ENCODE measurements around the gene SOD3.

Gene SOD3

DNA sequence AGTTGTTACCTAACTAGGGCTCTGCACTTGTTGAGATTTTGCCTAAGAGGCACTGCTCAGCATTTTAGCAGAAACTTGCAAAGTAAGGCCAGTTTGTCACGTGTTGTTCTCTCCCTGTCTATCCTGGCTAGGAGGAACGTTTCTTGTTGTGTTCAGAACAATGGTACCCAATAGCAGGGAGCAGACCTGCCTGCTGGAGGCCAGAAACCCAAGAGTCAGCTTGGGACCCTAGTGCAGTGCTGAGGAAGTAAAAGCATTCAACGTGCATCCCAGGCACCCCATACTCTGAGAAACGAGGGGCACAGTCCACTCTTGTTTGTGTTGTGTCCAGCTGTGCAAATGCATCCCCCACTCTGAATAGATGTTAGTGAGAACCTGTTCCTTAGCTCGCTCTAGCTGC is 42.4 kb downstream of the SOD3 start:
- H3K4me3 ChIP-seq (replicated peaks; ENCODE audit: low read depth, low read length): no peak overlapping the region
- no peak for TF ChIP-seq CTCF (IDR thresholded peaks at IDR 0.05; ENCODE audit: low read length, missing control alignments)
- no peak for DNase-seq (ENCODE audit: low read depth)

DNA sequence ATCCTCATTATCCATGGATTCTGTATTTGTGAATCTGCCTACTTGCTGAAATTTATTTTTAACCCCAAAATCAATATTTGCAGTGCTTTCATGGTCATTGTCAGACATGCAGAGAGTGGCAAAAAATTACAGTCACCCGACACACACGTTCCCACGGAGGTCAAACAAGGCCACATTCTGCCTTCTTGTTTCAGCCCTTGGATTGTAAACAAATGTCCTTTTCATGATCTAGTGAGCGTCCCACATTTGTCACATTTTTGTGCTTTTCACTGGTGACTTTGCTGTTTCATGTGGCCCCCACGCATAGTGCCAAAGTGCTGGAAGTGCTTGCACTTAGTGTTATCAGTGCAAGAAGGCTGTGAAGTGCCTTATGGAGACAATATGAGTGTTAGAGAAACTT is 45.0 kb downstream of the SOD3 start:
- no peak overlapping the region for H3K4me3 ChIP-seq (replicated peaks; ENCODE audit: low read depth, low read length)
- no peak for TF ChIP-seq CTCF (IDR thresholded peaks at IDR 0.05; ENCODE audit: low read length, missing control alignments)
- no peak for DNase-seq (ENCODE audit: low read depth)

- H3K4me3 ChIP-seq (replicated peaks; ENCODE audit: low read depth, low read length): no peak overlapping the region
- DNase-seq (ENCODE audit: low read depth): no peak
- TF ChIP-seq CTCF (IDR thresholded peaks at IDR 0.05; ENCODE audit: low read length, missing control alignments): no peak
These were observed 45.6 kb downstream of the SOD3 start for GRCh38 chr4:24840826-24841543.

GRCh38 chr4:24842356-24842755 is 47.0 kb downstream of the SOD3 start:
- no peak for TF ChIP-seq CTCF (IDR thresholded peaks at IDR 0.05; ENCODE audit: low read length, missing control alignments)
- no peak for DNase-seq (ENCODE audit: low read depth)
- H3K4me3 ChIP-seq (replicated peaks; ENCODE audit: low read depth, low read length): no peak overlapping the region

- DNase-seq (ENCODE audit: low read depth): no peak
- TF ChIP-seq CTCF (IDR thresholded peaks at IDR 0.05; ENCODE audit: low read length, missing control alignments): no peak
- no peak overlapping the region for H3K4me3 ChIP-seq (replicated peaks; ENCODE audit: low read depth, low read length)
These were observed 47.7 kb downstream of the SOD3 start for GRCh38 chr4:24843096-24843495.

- TF ChIP-seq CTCF (IDR thresholded peaks at IDR 0.05; ENCODE audit: low read length, missing control alignments): no peak
- no peak for DNase-seq (ENCODE audit: low read depth)
- H3K4me3 ChIP-seq (replicated peaks; ENCODE audit: low read depth, low read length): no peak overlapping the region
These were observed 49.8 kb downstream of the SOD3 start for GRCh38 chr4:24845132-24845531.

GRCh38 chr4:24845902-24846301 is 50.5 kb downstream of the SOD3 start:
- TF ChIP-seq CTCF (IDR thresholded peaks at IDR 0.05; ENCODE audit: low read length, missing control alignments): no peak
- no peak overlapping the region for H3K4me3 ChIP-seq (replicated peaks; ENCODE audit: low read depth, low read length)
- DNase-seq (ENCODE audit: low read depth): no peak

All from fibroblast of pulmonary artery (primary cell).